ENCODE measurements around the gene CCDC110.

- no peak for TF ChIP-seq EZH2 (optimal IDR thresholded peaks at IDR 0.05; ENCODE audit: low read depth, low read length)
- no peak for TF ChIP-seq CTCF (IDR thresholded peaks at IDR 0.05; ENCODE audit: low read length)
These were observed 2.5 kb downstream of the CCDC110 start for GRCh38 chr4:185468999-185469398.
